Liver (tissue), 9 donors: ENCODE data around the gene ENTPD8. TPM values are rescaled to one million over a fixed set of nuclear protein-coding genes. Genes with fewer than 3 reads are reported as not detected.

Source experiments
- DNase-seq: peaks from one replicate; pipeline ENCODE4 v3.0.0-alpha.2; 2017; ENCODE audit warnings: low spot score
- H3K27ac ChIP-seq, 2 donors: one replicate each; pipeline ENCODE4 v1.7.0; 2013; ENCODE audit warnings: inconsistent platforms in 2 of 2, low read length in 2 of 2, control low read depth in 1 of 2, low read depth in 1 of 2, mild to moderate bottlenecking in 1 of 2
- H3K27me3 ChIP-seq, 4 donors: one replicate each; pipeline versions ENCODE4 v1.6.1 to v1.7.0; 2013; ENCODE audit warnings: low read length in 3 of 4, inconsistent platforms in 1 of 4, mild to moderate bottlenecking in 1 of 4, moderate library complexity in 1 of 4; ENCODE audit not compliant: control insufficient read depth in 4 of 4, insufficient read depth in 4 of 4
- H3K36me3 ChIP-seq, 4 donors: one replicate each; pipeline versions ENCODE4 v1.6.1 to v1.7.0; 2013; ENCODE audit warnings: low read length in 3 of 4, mild to moderate bottlenecking in 3 of 4, low read depth in 1 of 4, moderate library complexity in 1 of 4; ENCODE audit not compliant: control insufficient read depth in 4 of 4, insufficient read depth in 3 of 4
- H3K4me1 ChIP-seq, 4 donors: one replicate each; pipeline versions ENCODE4 v1.6.1 to v1.7.0; 2013; ENCODE audit warnings: low read length in 3 of 4, mild to moderate bottlenecking in 3 of 4, moderate library complexity in 1 of 4; ENCODE audit not compliant: control insufficient read depth in 4 of 4, insufficient read depth in 4 of 4
- H3K4me3 ChIP-seq, 3 donors: one replicate each; pipeline versions ENCODE4 v1.6.1 to v1.7.0; 2013; ENCODE audit warnings: low read length in 3 of 3, control low read depth in 1 of 3, low read depth in 1 of 3, mild to moderate bottlenecking in 1 of 3
- H3K9ac ChIP-seq, 2 donors: one replicate each; pipeline ENCODE4 v1.7.0; 2013; ENCODE audit warnings: low read length in 2 of 2, mild to moderate bottlenecking in 2 of 2, moderate library complexity in 2 of 2, control low read depth in 1 of 2, low read depth in 1 of 2
- H3K9me3 ChIP-seq, 4 donors: one replicate each; pipeline versions ENCODE4 v1.6.1 to v1.7.0; 2013; ENCODE audit warnings: low read length in 3 of 4; ENCODE audit not compliant: control insufficient read depth in 4 of 4
- ATF3 ChIP-seq: IDR thresholded peaks from 2 replicates; pipeline ENCODE4 v1.6.1; 2016; ENCODE audit warnings: antibody characterized with exemption
- CTCF ChIP-seq: fragments of 150-350 bp; IDR thresholded peaks from 2 replicates; pipeline ENCODE4 v1.5.1; 2017; ENCODE audit warnings: improper control_type of control experiment, low read depth, low read length; ENCODE audit not compliant: missing input control
- EGR1 ChIP-seq, 2 donors: IDR thresholded peaks; 2 replicates each; pipeline ENCODE4 v1.6.1; 2016 to 2018; ENCODE audit warnings: antibody characterized with exemption in 2 of 2, low read depth in 2 of 2
- FOXA1 ChIP-seq: IDR thresholded peaks from 2 replicates; pipeline ENCODE4 v1.6.1; 2016; ENCODE audit warnings: antibody characterized with exemption
- FOXA2 ChIP-seq: IDR thresholded peaks from 2 replicates; pipeline ENCODE4 v1.6.1; 2016; ENCODE audit warnings: antibody characterized with exemption
- GABPA ChIP-seq, 2 donors: IDR thresholded peaks in 1 of 2; conservative IDR thresholded peaks in 1 of 2; 2 replicates each; pipeline ENCODE4 v1.6.1; 2016; ENCODE audit warnings: antibody characterized with exemption in 2 of 2, mild to moderate bottlenecking in 1 of 2, moderate library complexity in 1 of 2
- HNF4A ChIP-seq, 2 donors: conservative IDR thresholded peaks; 2 replicates each; pipeline ENCODE4 v1.6.1; 2016; ENCODE audit warnings: antibody characterized with exemption in 2 of 2, mild to moderate bottlenecking in 2 of 2
- JUND ChIP-seq, 2 donors: IDR thresholded peaks; 2 replicates each; pipeline ENCODE4 v1.6.1; 2016; ENCODE audit warnings: antibody characterized with exemption in 2 of 2
- MAX ChIP-seq: IDR thresholded peaks from 2 replicates; pipeline ENCODE4 v1.6.1; 2016; ENCODE audit warnings: antibody characterized with exemption
- NR2F2 ChIP-seq: IDR thresholded peaks from 2 replicates; pipeline ENCODE4 v1.6.1; 2016; ENCODE audit warnings: antibody characterized with exemption
- RAD21 ChIP-seq, 2 donors: IDR thresholded peaks; 2 replicates each; pipeline ENCODE4 v1.6.1; 2016; ENCODE audit warnings: antibody characterized with exemption in 2 of 2, mild to moderate bottlenecking in 2 of 2
- REST ChIP-seq: IDR thresholded peaks from 2 replicates; pipeline ENCODE4 v1.6.1; 2016; ENCODE audit warnings: antibody characterized with exemption, mild to moderate bottlenecking
- RXRA ChIP-seq, 2 donors: IDR thresholded peaks; 2 replicates each; pipeline ENCODE4 v1.6.1; 2017 to 2018; ENCODE audit warnings: antibody characterized with exemption in 2 of 2, mild to moderate bottlenecking in 1 of 2
- SP1 ChIP-seq: IDR thresholded peaks from 2 replicates; pipeline ENCODE4 v1.6.1; 2018; ENCODE audit warnings: antibody characterized with exemption, mild to moderate bottlenecking
- TAF1 ChIP-seq: conservative IDR thresholded peaks from 2 replicates; pipeline ENCODE4 v1.6.1; 2016; ENCODE audit warnings: antibody characterized with exemption, mild to moderate bottlenecking
- YY1 ChIP-seq: IDR thresholded peaks from 2 replicates; pipeline ENCODE4 v1.6.1; 2016; ENCODE audit warnings: antibody characterized with exemption, mild to moderate bottlenecking
- ZBTB33 ChIP-seq: IDR thresholded peaks from 2 replicates; pipeline ENCODE4 v1.6.1; 2016; ENCODE audit warnings: antibody characterized with exemption
- WGBS: extraction: QIAGEN DNeasy Blood & Tissue Kit; methylation state at CpG from one replicate; pipeline ENCODE4 v1.1.7; 2013; 5-methylcytosine and 5-hydroxymethylcytosine counted together
- polyA plus RNA-seq, 2 donors: library from polyadenylated mRNA; stranded (reverse) in 1 of 2; unstranded in 1 of 2; fragments of 200-250 nt in 1 of 2; fragments of >200 nt in 1 of 2; fragmentation: Nextera tagmentation in 1 of 2; extraction: Ambion mirVana in 1 of 2; gene quantifications; one replicate each; pipeline versions ENCODE4 v1.2.1 to v1.2.3, GENCODE V29; 2013 to 2015
- total RNA-seq, 2 donors: library from RNA; depleted of rRNA; stranded (reverse); fragments of >200 nt; gene quantifications; one replicate each; pipeline ENCODE4 v1.2.3, GENCODE V29; 2014
- donor health status: healthy.
- donor health status: healthy.
- donor health status: healthy.
- donor health status: healthy.
- donor health status: healthy.

ENTPD8 gene
- total and polyA plus RNA-seq, 4 donors = 1.6 to 6.2 (median 4.9) TPM

GRCh38 chr9:137490532-137491186 is 49.5 kb upstream of the ENTPD8 start:
- Histone ChIP-seq H3K4me1 (no peaks in the 10 kb centered on the region), H3K9me3 (no peaks in the 10 kb centered on the region), H3K9ac (no peak overlapping the region), H3K4me3 (no peak overlapping the region), H3K27ac (no peak overlapping the region), H3K36me3 (peaks cover 0 to 22% (median 4%) of the 10 kb centered on the region in 4 donors), H3K27me3 (no peaks in the 10 kb centered on the region)
- no peak for DNase-seq
- TF ChIP-seq JUND (IDR thresholded peaks at IDR 0.05) (no peak), REST (no peak), ATF3 (no peak), HNF4A (conservative IDR thresholded peaks at IDR 0.05) (no peak), CTCF (no peak), RAD21 (IDR thresholded peaks at IDR 0.05) (no peak), YY1 (no peak), EGR1 (IDR thresholded peaks at IDR 0.05; ENCODE audit: low read depth in 2 of 2) (no peak), GABPA (IDR thresholded peaks at IDR 0.05 in 1 of 2, conservative IDR thresholded peaks at IDR 0.05 in 1 of 2) (no peak), NR2F2 (no peak), TAF1 (no peak)
- 96% methylated on average over 9 of the region's 9 CpGs for WGBS

- TF ChIP-seq YY1 (no peak), FOXA2 (no peak), SP1 (no peak), RXRA (IDR thresholded peaks at IDR 0.05) (no peak), JUND (IDR thresholded peaks at IDR 0.05) (no peak), HNF4A (conservative IDR thresholded peaks at IDR 0.05) (no peak), FOXA1 (no peak), MAX (no peak), EGR1 (IDR thresholded peaks at IDR 0.05; ENCODE audit: low read depth in 2 of 2) (no peak), RAD21 (IDR thresholded peaks at IDR 0.05) (no peak), CTCF (no peak), ATF3 (no peak), ZBTB33 (no peak), GABPA (IDR thresholded peaks at IDR 0.05 in 1 of 2, conservative IDR thresholded peaks at IDR 0.05 in 1 of 2) (no peak), NR2F2 (no peak), TAF1 (no peak)
- Histone ChIP-seq H3K27ac (no peak overlapping the region), H3K9me3 (no peaks in the 10 kb centered on the region), H3K4me1 (no peaks in the 10 kb centered on the region), H3K4me3 (no peak overlapping the region), H3K36me3 (peaks cover 0 to 19% (median 4%) of the 10 kb centered on the region in 4 donors), H3K27me3 (no peaks in the 10 kb centered on the region), H3K9ac (no peak overlapping the region)
- WGBS = 93% methylated on average over 6 of the region's 6 CpGs
- DNase-seq = no peak
Measured at GRCh38 chr9:137488906-137489305, 47.7 kb upstream of the ENTPD8 start.
